ENCODE data around the gene EVC2.

The EVC2 gene, protein sequence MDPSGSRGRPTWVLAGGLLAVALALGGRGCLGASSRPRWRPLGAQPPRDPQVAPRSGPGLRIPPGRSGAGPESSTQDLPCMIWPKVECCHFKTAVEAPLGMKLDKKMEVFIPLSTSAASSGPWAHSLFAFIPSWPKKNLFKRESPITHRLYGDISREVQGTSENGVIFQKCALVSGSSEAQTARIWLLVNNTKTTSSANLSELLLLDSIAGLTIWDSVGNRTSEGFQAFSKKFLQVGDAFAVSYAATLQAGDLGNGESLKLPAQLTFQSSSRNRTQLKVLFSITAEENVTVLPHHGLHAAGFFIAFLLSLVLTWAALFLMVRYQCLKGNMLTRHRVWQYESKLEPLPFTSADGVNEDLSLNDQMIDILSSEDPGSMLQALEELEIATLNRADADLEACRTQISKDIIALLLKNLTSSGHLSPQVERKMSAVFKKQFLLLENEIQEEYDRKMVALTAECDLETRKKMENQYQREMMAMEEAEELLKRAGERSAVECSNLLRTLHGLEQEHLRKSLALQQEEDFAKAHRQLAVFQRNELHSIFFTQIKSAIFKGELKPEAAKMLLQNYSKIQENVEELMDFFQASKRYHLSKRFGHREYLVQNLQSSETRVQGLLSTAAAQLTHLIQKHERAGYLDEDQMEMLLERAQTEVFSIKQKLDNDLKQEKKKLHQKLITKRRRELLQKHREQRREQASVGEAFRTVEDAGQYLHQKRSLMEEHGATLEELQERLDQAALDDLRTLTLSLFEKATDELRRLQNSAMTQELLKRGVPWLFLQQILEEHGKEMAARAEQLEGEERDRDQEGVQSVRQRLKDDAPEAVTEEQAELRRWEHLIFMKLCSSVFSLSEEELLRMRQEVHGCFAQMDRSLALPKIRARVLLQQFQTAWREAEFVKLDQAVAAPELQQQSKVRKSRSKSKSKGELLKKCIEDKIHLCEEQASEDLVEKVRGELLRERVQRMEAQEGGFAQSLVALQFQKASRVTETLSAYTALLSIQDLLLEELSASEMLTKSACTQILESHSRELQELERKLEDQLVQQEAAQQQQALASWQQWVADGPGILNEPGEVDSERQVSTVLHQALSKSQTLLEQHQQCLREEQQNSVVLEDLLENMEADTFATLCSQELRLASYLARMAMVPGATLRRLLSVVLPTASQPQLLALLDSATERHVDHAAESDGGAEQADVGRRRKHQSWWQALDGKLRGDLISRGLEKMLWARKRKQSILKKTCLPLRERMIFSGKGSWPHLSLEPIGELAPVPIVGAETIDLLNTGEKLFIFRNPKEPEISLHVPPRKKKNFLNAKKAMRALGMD

DNA sequence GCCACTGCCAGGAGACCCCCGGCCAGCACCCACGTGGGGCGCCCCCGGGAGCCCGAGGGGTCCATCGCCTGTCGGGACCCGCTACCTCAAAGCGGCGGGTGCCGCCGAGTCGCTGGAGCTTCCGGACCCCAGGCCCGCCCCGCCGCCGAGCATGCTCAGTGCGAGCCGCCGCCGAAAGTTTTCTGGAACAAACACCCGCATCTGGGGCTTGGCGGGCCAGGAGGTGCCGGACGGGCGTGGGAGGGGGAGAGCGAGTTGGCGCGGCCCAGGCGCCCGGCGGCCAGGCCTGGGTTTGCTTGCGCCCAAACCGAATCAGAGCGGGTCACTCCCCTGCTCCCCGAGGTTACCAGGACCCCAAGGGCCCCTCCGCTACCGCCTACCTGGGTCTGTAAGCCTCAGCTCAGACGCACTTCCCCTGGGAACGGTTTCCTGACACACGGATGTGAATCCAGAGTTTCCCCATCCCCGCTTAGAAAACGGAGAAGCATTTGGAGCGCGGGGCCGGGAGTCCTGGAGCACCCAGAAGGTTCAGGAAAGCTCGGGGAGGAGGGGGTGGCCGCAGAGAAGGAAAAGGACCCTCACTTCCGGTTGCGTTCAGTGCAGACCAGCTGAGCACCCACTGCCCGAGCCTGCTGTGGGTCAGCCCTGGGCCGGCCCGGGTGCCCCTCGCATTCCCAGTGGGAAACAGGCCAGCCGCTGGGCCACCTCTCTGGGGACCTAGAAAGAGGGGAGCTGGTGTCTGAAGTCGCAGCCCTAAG is at the start of gene EVC2:
Gene EVC2, minus strand, starts transcription at position 111 of the 758 bp plus-strand sequence. Its CDS starts 46 bp downstream, at position 65.
- DNase-seq = peak; percentile 59

- DNase-seq = no peak
These were observed 49.6 kb upstream of the EVC2 start for GRCh38 chr4:5757954-5758353.

- DNase-seq = no peak
These were observed 49.2 kb upstream of the EVC2 start for GRCh38 chr4:5757536-5757935.

- no peak for DNase-seq
These were observed 48.7 kb upstream of the EVC2 start for GRCh38 chr4:5757091-5757490.

- DNase-seq = no peak
These were observed 47.9 kb upstream of the EVC2 start for GRCh38 chr4:5756271-5756670.

- no peak for DNase-seq
These were observed 47.3 kb upstream of the EVC2 start for GRCh38 chr4:5755679-5756078.

GRCh38 chr4:5755161-5755560 is 46.8 kb upstream of the EVC2 start:
- no peak for DNase-seq

- no peak for DNase-seq
These were observed 46.1 kb upstream of the EVC2 start for GRCh38 chr4:5754529-5754881.

DNA sequence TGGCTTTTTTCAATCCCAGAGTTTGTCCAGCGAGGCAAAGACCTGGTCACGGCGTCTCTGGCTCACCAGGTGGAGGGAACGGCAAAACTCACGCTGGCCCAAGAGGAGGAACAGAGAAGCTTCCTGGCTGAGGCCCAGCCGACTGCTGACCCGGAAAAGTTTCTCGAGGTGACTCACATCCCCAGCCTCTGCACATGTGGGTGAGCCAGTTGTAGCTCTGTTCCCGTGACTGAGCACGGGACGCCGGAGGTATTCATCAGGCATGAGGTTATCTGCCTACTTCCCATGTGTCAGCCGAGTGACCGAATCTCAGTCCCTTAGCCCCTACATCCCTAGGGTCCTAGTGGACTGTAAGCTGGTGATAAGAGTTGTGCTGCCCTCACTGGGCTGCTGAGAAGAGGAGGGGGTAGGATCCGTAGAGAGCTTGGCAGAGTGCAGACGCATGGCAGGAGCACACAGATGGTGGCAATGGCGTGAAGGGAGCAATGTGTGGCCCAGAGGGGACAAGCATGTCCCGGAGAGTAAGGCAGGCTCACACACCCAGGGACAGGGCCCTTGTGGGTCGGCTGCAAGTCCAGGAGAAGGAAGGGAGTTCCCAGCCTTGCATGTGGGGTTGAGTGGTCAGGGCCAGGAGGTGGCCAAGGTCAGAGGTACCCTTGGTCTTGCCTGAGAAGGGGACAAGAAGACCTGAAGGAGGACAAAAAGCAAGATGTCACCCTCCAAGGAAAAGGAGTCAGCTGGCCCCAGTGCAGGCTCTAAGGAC is 45.6 kb upstream of the EVC2 start:
- peak; percentile 79 for DNase-seq

- DNase-seq = no peak
These were observed 45.0 kb upstream of the EVC2 start for GRCh38 chr4:5753366-5753765.

DNA sequence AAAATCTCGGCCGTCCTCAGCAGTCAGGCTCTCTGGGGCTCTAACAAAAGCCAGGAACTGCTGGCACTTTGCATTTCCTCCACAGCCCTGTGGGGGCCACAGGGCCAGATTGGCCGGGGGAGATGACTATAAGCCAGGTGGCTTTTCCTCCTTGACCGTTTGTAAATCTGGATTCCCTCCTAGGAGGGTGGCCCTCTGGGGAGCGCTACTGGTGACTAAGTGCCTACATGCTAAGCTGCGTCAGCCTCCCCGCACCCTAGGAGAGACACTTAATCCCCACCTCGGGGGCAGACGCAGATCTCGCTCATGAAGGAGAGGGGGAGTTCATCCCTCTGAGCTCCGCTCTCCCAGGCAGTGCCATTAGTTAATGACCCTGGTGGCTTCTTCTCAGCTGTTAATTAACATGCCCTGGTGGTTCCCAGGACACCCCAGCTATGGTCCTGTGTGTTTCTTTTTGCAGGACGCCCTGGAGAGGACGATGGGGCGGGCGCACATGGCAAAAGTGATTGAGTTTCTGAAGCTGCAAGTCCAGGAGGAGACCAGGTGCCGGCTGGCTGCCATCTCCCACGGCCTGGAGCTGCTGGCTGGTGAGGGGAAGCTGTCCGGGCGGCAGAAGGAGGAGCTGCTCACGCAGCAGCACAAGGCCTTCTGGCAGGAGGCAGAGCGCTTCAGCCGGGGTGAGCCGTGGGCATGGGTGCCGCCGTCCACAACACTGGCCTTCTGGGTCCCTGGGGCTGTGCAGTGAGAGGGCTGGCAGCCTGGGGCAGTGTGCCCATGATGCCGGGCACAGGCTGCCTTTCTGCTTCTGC is 44.2 kb upstream of the EVC2 start:
- DNase-seq = peak; percentile 58

DNA sequence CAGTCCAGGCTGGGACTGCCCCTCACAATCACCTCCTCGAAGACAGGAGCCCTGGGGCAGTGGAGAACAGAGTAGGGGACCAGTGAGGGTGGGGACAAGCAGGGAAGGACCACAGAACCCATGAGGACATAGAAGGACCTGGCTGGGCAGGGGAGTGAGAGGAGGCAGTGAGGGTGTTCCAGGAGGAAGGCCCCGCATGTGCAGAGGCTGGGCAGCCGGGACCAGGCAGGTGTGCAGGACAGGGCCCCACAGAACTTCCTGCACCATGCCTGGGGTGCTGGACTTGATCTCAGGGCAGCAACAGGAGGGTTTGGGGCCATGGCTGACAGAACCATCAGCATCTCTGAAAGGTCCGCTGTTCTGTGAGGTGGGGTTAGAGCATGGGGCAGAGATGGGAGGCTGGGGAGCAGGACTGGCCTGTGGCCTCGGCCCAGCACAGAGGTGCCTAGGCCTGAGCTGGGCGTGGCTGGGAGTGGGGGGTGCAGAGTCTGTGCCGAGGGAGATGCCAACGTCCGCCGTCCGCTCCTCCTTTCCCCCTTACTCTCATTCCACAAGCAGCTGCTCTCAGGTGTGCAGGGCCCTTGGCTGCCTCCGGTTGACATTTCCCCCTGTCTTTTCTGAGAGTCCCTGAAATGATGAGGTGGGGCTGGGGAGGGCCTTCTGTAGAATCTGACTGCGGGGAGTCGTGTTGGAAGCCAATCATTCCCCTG is 43.5 kb upstream of the EVC2 start:
- DNase-seq = no peak

DNA sequence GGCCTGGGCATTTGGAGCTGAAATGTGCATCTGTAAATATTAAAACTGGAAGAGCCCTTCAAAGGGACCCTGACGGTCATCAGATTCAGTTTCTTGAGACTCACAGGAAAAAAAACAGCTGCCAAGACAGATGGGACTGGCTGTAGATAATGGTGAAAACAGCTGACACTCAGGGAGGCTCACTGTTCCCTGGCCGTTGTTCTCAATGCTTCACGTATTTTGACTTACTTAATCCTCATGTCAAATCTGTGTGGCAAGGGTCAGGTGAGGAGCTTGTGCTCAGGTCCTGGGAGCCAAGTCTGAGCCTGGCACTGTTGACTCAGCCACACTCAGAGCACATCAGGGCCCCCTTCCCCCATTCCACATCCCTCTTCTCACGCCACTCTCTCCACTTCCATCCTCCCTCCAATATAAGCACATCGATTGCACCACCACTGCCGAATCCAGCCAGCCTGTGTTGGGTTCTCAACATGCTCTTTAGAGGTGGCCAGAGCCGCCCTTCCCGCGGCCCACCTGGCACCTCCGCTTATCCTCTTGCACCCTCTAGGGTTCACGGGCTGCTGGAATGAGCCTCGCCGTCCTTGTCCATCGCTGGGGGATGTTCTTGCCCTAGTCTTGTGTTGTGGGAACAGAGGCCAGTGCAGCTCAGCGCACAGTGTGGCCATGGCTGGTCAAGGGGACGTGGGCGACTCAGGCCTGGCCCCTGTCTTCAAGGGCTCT is 42.7 kb upstream of the EVC2 start:
- peak; percentile 47 for DNase-seq

- peak; percentile 79 for DNase-seq
These were observed 41.9 kb upstream of the EVC2 start for GRCh38 chr4:5750052-5750945.

- DNase-seq = no peak
These were observed 41.2 kb upstream of the EVC2 start for GRCh38 chr4:5749568-5749967.

GRCh38 chr4:5747738-5748375 is 39.5 kb upstream of the EVC2 start:
- peak; percentile 92 for DNase-seq

All from fibroblast of skin of right biceps (primary cell).